ENCODE measurements around the gene FIZ1. TPM values are rescaled to one million over a fixed set of nuclear protein-coding genes. Genes with fewer than 3 reads are reported as not detected.

Gene FIZ1
- total and polyA plus RNA-seq, 11 donors: 10.0 to 16.7 (median 12.9) TPM

DNA sequence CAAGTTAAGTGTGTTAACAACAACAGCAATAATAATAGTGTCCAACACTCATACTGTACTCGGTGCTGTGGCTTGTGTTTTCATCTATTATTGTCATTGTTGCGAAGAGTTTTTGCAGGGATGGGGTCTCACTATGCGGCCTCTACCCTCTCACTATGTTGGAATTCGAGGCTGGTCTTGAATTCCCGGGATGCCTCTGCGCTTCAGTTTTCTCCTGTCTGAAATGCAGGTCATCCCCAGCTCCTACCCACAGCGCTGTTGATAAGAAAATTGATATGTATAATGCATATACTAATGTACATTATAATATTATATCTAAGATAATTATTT, 49.0 kb downstream of the FIZ1 start:
- Histone ChIP-seq H3K4me3 (peak overlapping the region in 3 of 12 donors; percentile 32 to 43 (median 37)), H3K9me3 (no peaks in the 10 kb centered on the region), H3K27me3 (peaks cover 0 to 6% (median 0%) of the 10 kb centered on the region in 9 donors), H3K4me1 (peaks cover 0 to 44% (median 29%) of the 10 kb centered on the region in 12 donors), H3K27ac (peak overlapping the region in 4 of 12 donors; percentile 49 to 80 (median 72)), H3K36me3 (no peaks in the 10 kb centered on the region)
- DNase-seq (no peak), ATAC-seq (no peak)
- no peak for TF ChIP-seq POLR2A (IDR thresholded peaks at IDR 0.05)
- no peak for TF ChIP-seq CTCF (IDR thresholded peaks at IDR 0.05)
- intact Hi-C loops (cut with DNase I): no loop called here
- 49 to 57% (median 53%) methylated on average over 7 of the region's 7 CpGs for WGBS, 4 donors

DNA sequence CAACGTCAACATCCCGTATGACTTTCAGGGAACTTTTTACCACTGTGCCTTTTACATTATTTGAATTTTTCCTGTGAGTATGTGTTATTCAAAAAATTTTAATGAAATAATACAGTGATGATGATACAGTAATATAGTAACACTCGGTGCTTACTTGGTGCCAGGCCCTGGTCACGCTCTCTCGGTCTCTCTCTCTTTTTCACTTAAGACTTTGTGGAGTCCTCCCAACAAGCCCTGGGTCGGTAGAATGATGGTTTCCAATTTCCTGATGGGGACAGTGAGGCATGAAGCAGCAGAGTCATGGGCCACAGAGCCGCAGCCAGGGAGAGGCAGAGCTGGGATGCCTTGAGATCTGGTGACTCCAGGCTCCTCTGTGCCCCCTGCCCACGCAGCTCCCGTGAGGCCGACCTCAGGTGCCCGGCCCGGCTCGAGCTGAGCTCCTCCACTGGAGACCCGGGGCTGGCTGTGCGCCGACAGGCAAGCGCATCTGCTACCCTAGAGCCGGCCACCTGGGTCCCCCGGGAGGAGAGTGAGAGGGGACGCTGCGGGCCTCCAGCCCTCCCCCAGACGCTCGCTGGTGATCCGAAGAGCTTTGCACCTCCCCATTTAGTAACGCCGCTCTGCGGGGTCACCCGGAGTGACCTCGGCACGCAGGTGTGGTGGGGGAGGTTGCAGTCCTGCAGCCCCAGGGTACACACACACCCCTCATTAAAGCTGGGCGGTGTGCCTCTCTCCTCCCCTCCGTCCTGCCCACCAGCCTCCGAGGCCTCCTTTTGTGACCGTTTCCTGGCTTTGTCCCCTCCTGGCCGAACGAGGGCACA, 49.6 kb downstream of the FIZ1 start:
- Histone ChIP-seq H3K36me3 (no peaks in the 10 kb centered on the region), H3K4me1 (peaks cover 0 to 48% (median 30%) of the 10 kb centered on the region in 12 donors)

GRCh38 chr19:55546822-55547614, 52.3 kb downstream of the FIZ1 start:
- Histone ChIP-seq H3K4me1 (peaks cover 0 to 48% (median 29%) of the 10 kb centered on the region in 12 donors), H3K4me3 (peak overlapping the region in 2 of 12 donors; percentile 2 to 17), H3K27me3 (peaks cover 0 to 6% (median 0%) of the 10 kb centered on the region in 9 donors), H3K36me3 (no peaks in the 10 kb centered on the region), H3K9me3 (no peaks in the 10 kb centered on the region), H3K27ac (peak overlapping the region; percentile 85 to 96 (median 91))
- peak; percentile 55 to 91 (median 86) for ATAC-seq
- TF ChIP-seq POLR2A (IDR thresholded peaks at IDR 0.05) (peak in 1 of 2 donors; percentile 42), CTCF (IDR thresholded peaks at IDR 0.05) (no peak)
- intact Hi-C loops (cut with DNase I): loop anchor here in 4 of 10 donors (1.0 to 5.0 kb wide), 7 partner anchors 16 to 50 kb away; partner anchors contain the start of genes FIZ1 (in 2 of the 4) and ZNF579 (in 2 of the 4)
- WGBS, 4 donors: 2 to 19% (median 14%) methylated on average over 9 to 17 of the region's 17 CpGs
- peak; percentile 87 to 94 (median 91) for DNase-seq

More for the DNA sequence above, 49.6 kb downstream of the FIZ1 start:
- H3K27me3 ChIP-seq: peaks cover 0 to 6% (median 0%) of the 10 kb centered on the region in 9 donors
- no peak for TF ChIP-seq POLR2A (IDR thresholded peaks at IDR 0.05)
- TF ChIP-seq CTCF (IDR thresholded peaks at IDR 0.05): peak in 4 of 12 donors; percentile 7 to 22 (median 18)
- DNase-seq (peak in 3 of 5 donors; percentile 36 to 64 (median 39)), ATAC-seq (no peak)
- H3K27ac ChIP-seq: peak overlapping the region in 11 of 12 donors; percentile 23 to 80 (median 66)
- H3K9me3 ChIP-seq: no peaks in the 10 kb centered on the region
- WGBS, 4 donors: 19 to 34% (median 23%) methylated on average over 13 to 36 of the region's 36 CpGs
- intact Hi-C loops (cut with DNase I): loop anchor here in 4 of 10 donors (5.0 kb wide), 3 partner anchors 33 to 48 kb away; partner anchors contain the start of genes FIZ1 (in 2 of the 4) and ZNF579 (in 1 of the 4)
- H3K4me3 ChIP-seq: peak overlapping the region in 10 of 12 donors; percentile 5 to 48 (median 36)

Data from heart left ventricle (tissue), 16 donors.